H1 (cell line): ENCODE data around the gene STX16. TPM values are rescaled to one million over a fixed set of nuclear protein-coding genes. Genes with fewer than 3 reads are reported as not detected.
A peak's percentile ranks its signal among the peaks of the same experiment; 100 is the strongest.

ENCODE experiments used
- CTCF ChIA-PET: fragments of 300-600 bp; sonication (Branson Sonifier 250); formaldehyde crosslinking; loops from one replicate; lab custom pipeline; 2021; ENCODE audit not compliant: partially characterized antibody; lab: Charles Lee
- POLR2A ChIA-PET: fragments of 300-600 bp; sonication (Branson Sonifier 250); formaldehyde crosslinking; loops from one replicate; lab custom pipeline; 2021; ENCODE audit warnings: inconsistent platforms; ENCODE audit not compliant: partially characterized antibody; lab: Charles Lee
- DNase-seq, 2 experiments: peaks; one replicate each; pipeline versions ENCODE4 v3.0.0 to v3.0.0-alpha.2; 2010 to 2022; ENCODE audit warnings: low spot score in 2 of 2, low read depth in 1 of 2, mixed read lengths in 1 of 2
- FAIRE-seq: peaks from 2 replicates; lab custom pipeline; 2011; peaks lifted over from hg19 to GRCh38; lab: Jason Lieb, UNC
- H2AFZ ChIP-seq: 2 replicates; pipeline ENCODE4 v1.8.1; 2012; ENCODE audit warnings: low read length, inconsistent platforms
- H2AK5ac ChIP-seq: 2 replicates; pipeline ENCODE4 v1.6.1; 2013; ENCODE audit warnings: low read depth, low read length
- H2BK120ac ChIP-seq: replicated peaks from 2 replicates; pipeline ENCODE3; 2013; ENCODE audit warnings: low read depth, low read length, inconsistent platforms
- H2BK12ac ChIP-seq: 2 replicates; pipeline ENCODE4 v1.6.1; 2013; ENCODE audit warnings: low read depth, low read length
- H2BK15ac ChIP-seq: 2 replicates; pipeline ENCODE4 v1.6.1; 2013; ENCODE audit warnings: low read length
- H2BK20ac ChIP-seq: 2 replicates; pipeline ENCODE4 v1.6.1; 2013; ENCODE audit warnings: low read length
- H2BK5ac ChIP-seq: 2 replicates; pipeline ENCODE4 v1.6.1; 2013; ENCODE audit warnings: low read depth, low read length
- H3K14ac ChIP-seq: 2 replicates; pipeline ENCODE4 v1.6.1; 2013; ENCODE audit warnings: inconsistent platforms; ENCODE audit not compliant: insufficient read length
- H3K18ac ChIP-seq: 2 replicates; pipeline ENCODE4 v1.6.1; 2013; ENCODE audit warnings: low read length; ENCODE audit errors: extremely low read depth
- H3K23ac ChIP-seq: 2 replicates; pipeline ENCODE4 v1.6.1; 2013; ENCODE audit warnings: inconsistent platforms; ENCODE audit not compliant: insufficient read length
- H3K23me2 ChIP-seq: 2 replicates; pipeline ENCODE4 v1.6.1; 2013; ENCODE audit warnings: low read depth, low read length
- H3K27ac ChIP-seq: 2 replicates; pipeline ENCODE4 v1.6.1; 2011; ENCODE audit warnings: low read depth, low read length, inconsistent platforms
- H3K27me3 ChIP-seq, 4 experiments: replicated peaks in 1 of 4; 1 replicate in 1 of 4; 2 replicates in 3 of 4; pipeline versions ENCODE4 v1.6.1 to v1.8.1; 2011 to 2013; ENCODE audit warnings: low read length in 3 of 4, mild to moderate bottlenecking in 3 of 4, inconsistent platforms in 2 of 4, mixed read lengths in 2 of 4, moderate library complexity in 1 of 4; ENCODE audit not compliant: control insufficient read depth in 3 of 4, insufficient read depth in 3 of 4; ENCODE audit errors: extremely low read depth in 1 of 4
- H3K36me3 ChIP-seq, 4 experiments: 2 replicates each; pipeline versions ENCODE4 v1.6.1 to v1.8.1; 2011 to 2013; ENCODE audit warnings: mild to moderate bottlenecking in 4 of 4, low read length in 3 of 4, moderate library complexity in 2 of 4, control low read depth in 1 of 4, inconsistent platforms in 1 of 4; ENCODE audit not compliant: insufficient read depth in 4 of 4, control insufficient read depth in 2 of 4
- H3K4ac ChIP-seq: replicated peaks from 2 replicates; pipeline ENCODE3; 2013; ENCODE audit warnings: low read length, low read depth, mixed read lengths, inconsistent platforms; ENCODE audit not compliant: insufficient read length
- H3K4me1 ChIP-seq, 4 experiments: replicated peaks in 1 of 4; 1 replicate in 1 of 4; 2 replicates in 3 of 4; pipeline versions ENCODE4 v1.6.1 to v1.8.1; 2011 to 2013; ENCODE audit warnings: low read length in 3 of 4, inconsistent platforms in 2 of 4, mixed read lengths in 1 of 4; ENCODE audit not compliant: insufficient read depth in 4 of 4, control insufficient read depth in 3 of 4
- H3K4me2 ChIP-seq, 2 experiments: 2 replicates each; pipeline versions ENCODE4 v1.6.1 to v1.8.1; 2011 to 2013; ENCODE audit warnings: low read depth in 2 of 2, low read length in 2 of 2, control low read depth in 1 of 2, inconsistent platforms in 1 of 2, mild to moderate bottlenecking in 1 of 2; ENCODE audit not compliant: insufficient read depth in 1 of 2
- H3K4me3 ChIP-seq, 4 experiments: fragments of 200-600, 300-600 bp in 1 of 4; sonication (generic), shearing (Covaris generic), sonication (Bioruptor Twin) in 1 of 4; 2 replicates each; pipeline versions ENCODE4 v1.5.1 to v1.8.1; 2011 to 2016; ENCODE audit warnings: low read length in 4 of 4, low read depth in 3 of 4, control low read depth in 2 of 4, inconsistent platforms in 2 of 4, mild to moderate bottlenecking in 2 of 4, mixed read lengths in 1 of 4, moderate library complexity in 1 of 4; ENCODE audit not compliant: insufficient read depth in 2 of 4; ENCODE audit errors: extremely low read depth in 1 of 4
- H3K56ac ChIP-seq: replicated peaks from 2 replicates; pipeline ENCODE3; 2013; ENCODE audit warnings: low read depth, mild to moderate bottlenecking, mixed read lengths, low read length, inconsistent platforms; ENCODE audit not compliant: insufficient read length
- H3K79me1 ChIP-seq: 2 replicates; pipeline ENCODE4 v1.6.1; 2013; ENCODE audit warnings: low read depth, low read length, control low read depth
- H3K79me2 ChIP-seq, 2 experiments: 2 replicates each; pipeline versions ENCODE4 v1.6.1 to v1.8.1; 2012 to 2013; ENCODE audit warnings: low read length in 2 of 2, mild to moderate bottlenecking in 2 of 2, inconsistent platforms in 1 of 2; ENCODE audit not compliant: insufficient read depth in 2 of 2, control insufficient read depth in 1 of 2
- H3K9ac ChIP-seq, 4 experiments: replicated peaks in 1 of 4; 1 replicate in 1 of 4; 2 replicates in 3 of 4; pipeline versions ENCODE4 v1.6.1 to v1.8.1; 2011 to 2013; ENCODE audit warnings: low read depth in 3 of 4, low read length in 3 of 4, control low read depth in 2 of 4, mild to moderate bottlenecking in 2 of 4, moderate library complexity in 2 of 4, inconsistent platforms in 1 of 4; ENCODE audit errors: extremely low read depth in 1 of 4
- H3K9me3 ChIP-seq, 2 experiments: 2 replicates each; pipeline versions ENCODE4 v1.6.1 to v1.8.1; 2012 to 2013; ENCODE audit warnings: mild to moderate bottlenecking in 2 of 2, moderate library complexity in 2 of 2, control low read depth in 1 of 2, inconsistent platforms in 1 of 2, low read depth in 1 of 2, low read length in 1 of 2, mixed read lengths in 1 of 2; ENCODE audit not compliant: insufficient read depth in 2 of 2
- H4K20me1 ChIP-seq, 2 experiments: replicated peaks in 1 of 2; 2 replicates each; pipeline versions ENCODE3 to v1.8.1; 2011 to 2013; ENCODE audit warnings: inconsistent platforms in 2 of 2, low read length in 2 of 2, mild to moderate bottlenecking in 1 of 2; ENCODE audit not compliant: insufficient read depth in 2 of 2, control insufficient read depth in 1 of 2
- H4K5ac ChIP-seq: 2 replicates; pipeline ENCODE4 v1.6.1; 2013; ENCODE audit warnings: low read length, low read depth, mixed read lengths, inconsistent platforms; ENCODE audit not compliant: insufficient read length
- H4K8ac ChIP-seq: 2 replicates; pipeline ENCODE4 v1.8.0; 2013; ENCODE audit warnings: mild to moderate bottlenecking, moderate library complexity, low read length, inconsistent platforms; ENCODE audit not compliant: insufficient read depth; ENCODE audit errors: extremely low read depth
- H4K91ac ChIP-seq: replicated peaks from 2 replicates; pipeline ENCODE3; 2013; ENCODE audit warnings: low read length, mixed read lengths, inconsistent platforms; ENCODE audit not compliant: insufficient read length
- ASH2L ChIP-seq: fragments of 200-600, 300-600 bp; sonication (generic); IDR thresholded peaks from one replicate; pipeline ENCODE4 v1.7.1; 2017; ENCODE audit warnings: low read length
- EZH2 ChIP-seq: fragments of 200-600 bp; sonication (generic); IDR thresholded peaks from 2 replicates; pipeline ENCODE4 v1.7.1; 2012; ENCODE audit warnings: low read depth, mild to moderate bottlenecking, moderate library complexity, low read length, inconsistent platforms; ENCODE audit not compliant: severe bottlenecking
- HDAC6 ChIP-seq: IDR thresholded peaks from one replicate; pipeline ENCODE4 v1.7.1; 2012; ENCODE audit warnings: low read depth, mild to moderate bottlenecking, inconsistent platforms, low read length, moderate library complexity
- JUND ChIP-seq: IDR thresholded peaks from 2 replicates; pipeline ENCODE4 v1.6.1; 2011; ENCODE audit warnings: mild to moderate bottlenecking, improper control_type of control experiment, low read length
- POU5F1 ChIP-seq: IDR thresholded peaks from 2 replicates; pipeline ENCODE4 v1.6.1; 2011; ENCODE audit warnings: low read depth, mild to moderate bottlenecking, low read length, moderate library complexity
- RFX5 ChIP-seq: IDR thresholded peaks from 2 replicates; pipeline ENCODE4 v1.6.1; 2011; ENCODE audit warnings: low read depth, low read length, improper control_type of control experiment, borderline replicate concordance
- TAF7 ChIP-seq: optimal IDR thresholded peaks from 2 replicates; pipeline ENCODE3; 2011; ENCODE audit warnings: low read depth, mild to moderate bottlenecking, inconsistent platforms, low read length, moderate library complexity, borderline replicate concordance
- WGBS, 2 experiments: shearing (Covaris generic) in 1 of 2; methylation state at CpG; one replicate each; pipeline versions ENCODE4 v1.1.6 to v1.1.7; 2013 to 2015; ENCODE audit warnings: low lambda C conversion rate in 2 of 2, mixed read lengths in 2 of 2, inconsistent platforms in 1 of 2, low coverage in 1 of 2, missing lambda C conversion rate in 1 of 2; ENCODE audit not compliant: insufficient replicate concordance in 2 of 2, insufficient coverage in 1 of 2, insufficient read length in 1 of 2; ENCODE audit errors: extremely low coverage in 1 of 2, missing lambda C conversion rate in 1 of 2; 5-methylcytosine and 5-hydroxymethylcytosine counted together
- polyA plus RNA-seq, 7 experiments: library from polyadenylated mRNA; depleted of rRNA in 3 of 7; stranded (reverse) in 5 of 7; unstranded in 2 of 7; fragments of >200 nt in 5 of 7; fragments of 200-250 nt in 2 of 7; gene quantifications; 1 replicate in 5 of 7; 2 replicates in 1 of 7; 4 replicates in 1 of 7; pipeline versions ENCODE4 v1.2.1 to v1.2.3, GENCODE V29; 2011 to 2013; ENCODE audit warnings: missing spikeins in 2 of 7, mixed read lengths in 2 of 7
- total RNA-seq: library from RNA; stranded (reverse); fragmentation: NEBNext Ultra II Directional; extraction: Animal tissue kit (Norgen Biotek cat#: 25700); gene quantifications from 2 replicates; pipeline ENCODE4 v1.2.1, GENCODE V29; 2021

The STX16 gene
- total and polyA plus RNA-seq, 2 of the 8 experiments (the other 6 are each of a cell fraction or from before 2014, with no cell fraction given) = 45.2 to 61.6 TPM

- no peak for FAIRE-seq
- H4K5ac ChIP-seq = no peak overlapping the region
- peaks cover 0 to 15% of the 10 kb centered on the region in 2 experiments; a peak in 2 of 4 replicates for H3K79me2 ChIP-seq
- H3K27me3 ChIP-seq = peaks cover 0 to 3% (median 0%) of the 10 kb centered on the region in 4 experiments; a peak in 2 of 7 replicates
- H3K9ac ChIP-seq = no peak overlapping the region
- no peak overlapping the region for H2AFZ ChIP-seq
- POLR2A ChIA-PET = interaction anchor here (0.7 to 2.3 kb wide), 11 partner anchors 9 to 205 kb away, joined by 3 to 10 read pairs (median 4); partner anchors contain the start of gene GNAS
- H2BK120ac ChIP-seq = no peak overlapping the region
- no peak overlapping the region for H3K14ac ChIP-seq
- H3K4ac ChIP-seq = no peak overlapping the region
- no peak overlapping the region for H2BK15ac ChIP-seq
- no peaks in the 10 kb centered on the region for H3K36me3 ChIP-seq
- no peak overlapping the region for H3K18ac ChIP-seq
- no peaks in the 10 kb centered on the region for H3K79me1 ChIP-seq
- 79% methylated on average over 9 of the region's 12 CpGs; no CpG with 5 or more reads in 1 of the 2 experiments for WGBS, 2 experiments
- H3K23me2 ChIP-seq = peaks cover 17% of the 10 kb centered on the region; the same call in 1 of the 2 replicates
- no peak overlapping the region for H3K56ac ChIP-seq
- H2BK12ac ChIP-seq = no peak overlapping the region
- H3K4me1 ChIP-seq = peaks cover 0 to 4% (median 2%) of the 10 kb centered on the region in 4 experiments; a peak in 4 of 7 replicates
- no peaks in the 10 kb centered on the region for H4K20me1 ChIP-seq
- no peak overlapping the region for H3K27ac ChIP-seq
- H2AK5ac ChIP-seq = no peak overlapping the region
- CTCF ChIA-PET = interaction anchor here (0.7 to 7.7 kb wide), 21 partner anchors 9 to 872 kb away, joined by 3 to 57 read pairs (median 4); no protein-coding TSS in a partner anchor
- no peak overlapping the region for H4K8ac ChIP-seq
- no peak overlapping the region for H3K4me3 ChIP-seq
- no peak overlapping the region for H3K23ac ChIP-seq
- H4K91ac ChIP-seq = peak overlapping the region; percentile 45
- no peak overlapping the region for H2BK5ac ChIP-seq
- H3K9me3 ChIP-seq = no peaks in the 10 kb centered on the region
- H2BK20ac ChIP-seq = peak overlapping the region; percentile 40; the same call in 1 of the 2 replicates
- no peak overlapping the region for H3K4me2 ChIP-seq
- peak in 1 of 2 experiments; percentile 43 for DNase-seq
- TF ChIP-seq RFX5 = no peak
- no peak for TF ChIP-seq POU5F1
- TF ChIP-seq HDAC6 = no peak
- no peak for TF ChIP-seq JUND
- no peak for TF ChIP-seq EZH2
- no peak for TF ChIP-seq ASH2L
- TF ChIP-seq TAF7 = no peak
Observed at GRCh38 chr20:58647796-58648501, 3.1 kb upstream of the STX16 start.
